ENCODE results near the gene MAP1B.
"Not testable (repeated sequence)": the region's sequence is repeated elsewhere in the genome, so short reads cannot be mapped to it uniquely, and the experiment has no call there.

MAP1B gene

DNA sequence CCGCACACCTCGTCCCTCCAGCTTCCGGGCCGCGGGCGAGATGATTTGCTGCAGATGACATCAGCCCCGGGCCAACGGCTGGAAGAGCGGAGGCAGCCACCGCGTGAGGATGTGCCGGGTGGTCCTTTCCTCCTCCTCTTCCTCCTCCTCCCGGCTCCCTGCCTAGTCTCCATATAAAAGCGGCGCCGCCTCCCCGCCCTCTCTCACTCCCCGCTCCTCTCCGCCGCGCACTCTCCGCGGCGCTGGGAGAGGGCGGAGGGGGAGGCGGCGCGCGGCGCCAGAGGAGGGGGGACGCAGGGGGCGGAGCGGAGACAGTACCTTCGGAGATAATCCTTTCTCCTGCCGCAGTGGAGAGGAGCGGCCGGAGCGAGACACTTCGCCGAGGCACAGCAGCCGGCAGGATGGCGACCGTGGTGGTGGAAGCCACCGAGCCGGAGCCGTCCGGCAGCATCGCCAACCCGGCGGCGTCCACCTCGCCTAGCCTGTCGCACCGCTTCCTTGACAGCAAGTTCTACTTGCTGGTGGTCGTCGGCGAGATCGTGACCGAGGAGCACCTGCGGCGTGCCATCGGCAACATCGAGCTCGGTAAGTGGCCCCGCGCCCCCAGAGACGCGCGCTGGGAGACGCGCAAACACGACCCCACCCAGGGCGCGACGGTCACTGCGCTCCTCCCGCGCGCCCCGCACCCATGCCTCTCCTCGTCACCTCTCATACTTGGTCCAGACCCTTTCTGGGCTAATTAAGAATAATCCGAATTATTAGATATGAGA, at the start of gene MAP1B:
TSS of gene MAP1B (plus strand) at position 345 of the 770 bp plus-strand sequence. CDS start at position 402, 57 bp downstream.
- DNase-seq: peak; percentile 94

- no peak for DNase-seq
Measured at GRCh38 chr5:72057816-72058215, 49.5 kb upstream of the MAP1B start.

DNA sequence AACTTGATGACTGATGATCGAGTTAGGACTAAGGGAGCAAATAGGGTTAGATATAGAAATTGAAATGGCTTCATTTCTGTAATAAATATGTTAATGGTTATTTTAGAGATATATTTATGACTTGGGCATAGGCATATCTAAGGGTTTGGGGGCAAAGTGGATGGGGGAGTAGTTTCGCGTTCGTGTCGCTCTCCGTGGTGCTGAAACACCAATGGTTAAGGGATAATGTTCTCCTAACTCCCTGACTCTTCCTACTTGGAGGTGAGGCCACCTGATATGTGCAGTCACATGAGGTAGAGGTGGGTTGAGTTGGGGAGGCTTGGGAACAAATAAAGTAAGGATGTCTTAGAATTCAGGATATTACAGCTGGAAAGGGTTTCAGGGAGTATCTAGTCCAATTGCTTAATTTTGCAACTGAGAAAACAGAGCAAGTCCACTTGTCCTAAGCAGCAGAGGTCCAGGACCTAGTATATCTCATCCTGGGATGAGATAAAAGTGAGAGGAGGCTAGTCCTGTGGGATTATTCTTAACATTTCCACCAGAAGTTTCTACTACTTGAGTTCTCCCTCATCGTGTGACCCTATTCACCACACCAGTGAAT, 44.0 kb upstream of the MAP1B start:
- peak; percentile 26 for DNase-seq

GRCh38 chr5:72064801-72065570, 42.3 kb upstream of the MAP1B start:
- no peak for DNase-seq

DNA sequence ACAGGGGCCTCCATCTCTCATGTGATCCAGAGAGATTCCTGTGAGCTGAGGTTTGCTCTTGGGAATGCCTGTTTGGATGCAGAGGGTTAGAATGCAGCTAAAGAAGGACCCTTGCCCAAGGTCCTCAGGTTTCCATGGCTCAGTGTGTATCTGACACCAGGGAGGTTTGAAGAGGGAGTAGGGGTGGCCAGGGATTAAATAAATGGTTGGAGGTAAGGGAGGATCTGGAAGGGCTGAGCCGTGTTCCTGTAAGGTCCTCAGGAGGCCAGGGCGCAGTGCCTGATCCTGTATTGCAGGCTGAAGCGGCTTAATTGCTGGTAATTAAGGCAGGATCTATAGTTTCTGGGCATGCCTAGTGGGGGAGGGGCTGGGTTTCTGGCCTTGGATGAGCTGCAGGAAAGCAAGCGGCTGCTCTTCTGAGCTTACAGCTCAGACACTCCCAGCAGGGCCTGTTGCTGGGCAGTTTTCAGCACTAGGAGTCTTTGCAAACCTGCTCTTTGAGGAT, 41.5 kb upstream of the MAP1B start:
- DNase-seq: no peak

- no peak for DNase-seq
Measured at GRCh38 chr5:72066705-72067107, 40.6 kb upstream of the MAP1B start.

- DNase-seq: peak; percentile 21
Measured at GRCh38 chr5:72067682-72068470, 39.4 kb upstream of the MAP1B start.

DNA sequence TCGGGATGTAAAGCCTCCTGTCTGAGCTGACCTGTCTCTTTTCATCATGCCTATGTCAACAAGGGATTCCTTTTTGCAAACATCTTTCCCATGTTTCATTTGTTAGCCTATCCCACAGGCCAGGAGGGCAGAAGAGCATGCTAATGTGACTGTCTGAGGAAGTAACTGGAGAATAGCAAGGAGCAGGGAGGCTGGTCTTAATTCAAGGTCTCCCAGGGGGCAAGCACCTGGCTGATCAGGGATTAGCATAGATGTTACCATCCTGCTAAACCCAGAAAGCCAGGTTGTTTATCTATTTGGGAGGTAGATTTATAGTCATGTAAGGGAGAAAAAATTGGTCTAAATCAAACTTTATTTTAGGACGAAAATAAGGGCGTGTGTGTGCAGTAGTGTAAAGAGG, 36.7 kb upstream of the MAP1B start:
- peak; percentile 14 for DNase-seq

- no peak for DNase-seq
Measured at GRCh38 chr5:72071906-72072305, 35.4 kb upstream of the MAP1B start.

DNA sequence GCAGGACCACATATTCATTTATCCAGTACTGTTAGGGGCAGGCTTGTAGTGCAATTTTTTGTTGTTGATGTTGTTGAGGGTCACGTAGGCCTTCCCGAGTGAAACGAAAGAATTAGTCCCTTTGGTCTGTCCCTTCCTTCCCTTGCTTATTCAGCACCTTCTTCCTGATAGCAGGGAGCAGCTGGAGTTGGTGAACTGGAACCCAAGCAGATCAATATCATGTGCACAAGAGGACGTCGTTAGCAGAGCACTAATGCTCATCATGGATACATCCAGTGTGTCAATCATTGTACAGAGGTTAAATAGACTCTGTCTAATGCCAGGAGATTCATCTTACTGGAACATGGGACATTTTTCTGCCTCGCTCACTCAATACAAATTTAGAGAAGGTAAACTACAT, 33.0 kb upstream of the MAP1B start:
- peak; percentile 35 for DNase-seq

DNA sequence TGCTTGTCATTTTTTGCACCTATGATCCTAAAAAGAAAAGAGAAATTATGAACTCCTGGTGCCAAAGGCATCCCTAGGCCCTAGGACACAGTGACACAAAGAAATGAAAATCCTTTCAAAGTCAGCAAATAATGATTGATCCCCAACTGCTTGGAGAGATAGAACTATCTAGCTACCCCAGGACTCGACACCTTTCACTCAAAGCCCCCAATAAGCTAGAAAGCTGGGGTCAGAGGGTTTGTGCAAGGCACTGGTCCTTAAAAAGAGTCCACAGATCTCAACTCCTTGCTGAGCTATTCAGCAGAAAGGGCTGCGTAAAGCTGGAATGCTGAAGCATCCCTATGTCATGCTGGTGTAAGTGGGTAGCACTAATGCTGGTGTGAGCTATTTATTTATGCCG, 31.8 kb upstream of the MAP1B start:
- DNase-seq: no peak

DNA sequence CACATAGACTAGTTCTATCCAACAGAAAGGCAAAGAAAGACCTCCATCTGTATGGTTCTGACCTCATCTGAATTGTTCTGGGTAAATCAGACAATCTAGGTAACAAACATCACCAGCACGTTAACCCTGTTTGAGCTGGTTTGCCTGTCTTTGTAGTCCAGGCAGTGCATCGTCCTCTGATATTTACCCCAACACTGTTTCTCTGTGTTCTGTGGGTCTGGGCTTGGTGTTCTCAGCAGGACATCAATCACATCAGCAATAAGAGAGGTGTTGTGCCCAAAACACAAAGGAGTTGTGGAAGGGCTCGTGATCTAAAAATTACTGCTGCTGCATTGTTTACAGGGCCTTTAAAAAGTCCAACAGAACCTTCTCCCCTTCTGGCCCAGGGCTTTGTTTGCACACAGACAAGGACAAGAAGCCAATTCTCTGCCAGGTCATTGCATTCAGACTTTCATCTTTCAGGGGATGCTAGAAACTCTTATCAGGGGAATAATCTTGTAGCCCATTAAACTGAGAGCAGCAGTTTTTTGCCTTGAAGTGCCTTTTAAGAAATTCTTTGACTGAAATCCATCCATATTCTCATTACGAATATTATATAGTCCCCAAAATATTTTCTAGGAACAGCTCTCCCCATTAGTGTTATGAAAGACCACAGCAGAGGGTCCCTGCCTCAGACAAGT, 30.5 kb upstream of the MAP1B start:
- no peak for DNase-seq

- DNase-seq: no peak
Measured at GRCh38 chr5:72077390-72077789, 29.9 kb upstream of the MAP1B start.

DNA sequence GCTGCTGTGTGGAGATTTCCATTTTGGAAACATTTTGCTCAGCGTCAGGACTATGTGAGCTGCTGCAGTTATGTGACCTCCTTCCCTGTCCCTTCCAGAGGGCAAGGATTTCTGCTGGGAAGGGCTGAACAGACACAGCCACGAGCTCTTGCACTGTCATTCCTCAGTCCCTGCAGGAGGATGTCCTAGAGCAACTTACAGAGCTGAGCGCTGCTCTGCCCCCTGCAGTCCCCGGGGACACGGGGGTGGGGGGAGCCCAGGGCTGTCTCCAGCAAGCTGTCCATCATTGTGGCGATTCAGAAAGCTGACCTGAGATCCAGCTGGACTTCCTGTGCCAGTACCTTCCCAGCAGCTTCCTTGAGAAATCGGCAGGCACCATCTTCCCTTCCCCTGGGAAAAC, 28.0 kb upstream of the MAP1B start:
- no peak for DNase-seq

- DNase-seq: peak; percentile 43
Measured at GRCh38 chr5:72082048-72082447, 25.2 kb upstream of the MAP1B start.

GRCh38 chr5:72084876-72085275, 22.4 kb upstream of the MAP1B start:
- DNase-seq: no peak

- DNase-seq: no peak
Measured at GRCh38 chr5:72085319-72085718, 22.0 kb upstream of the MAP1B start.

- DNase-seq: not testable (repeated sequence)
Measured at GRCh38 chr5:72089713-72090112, 17.6 kb upstream of the MAP1B start.

DNA sequence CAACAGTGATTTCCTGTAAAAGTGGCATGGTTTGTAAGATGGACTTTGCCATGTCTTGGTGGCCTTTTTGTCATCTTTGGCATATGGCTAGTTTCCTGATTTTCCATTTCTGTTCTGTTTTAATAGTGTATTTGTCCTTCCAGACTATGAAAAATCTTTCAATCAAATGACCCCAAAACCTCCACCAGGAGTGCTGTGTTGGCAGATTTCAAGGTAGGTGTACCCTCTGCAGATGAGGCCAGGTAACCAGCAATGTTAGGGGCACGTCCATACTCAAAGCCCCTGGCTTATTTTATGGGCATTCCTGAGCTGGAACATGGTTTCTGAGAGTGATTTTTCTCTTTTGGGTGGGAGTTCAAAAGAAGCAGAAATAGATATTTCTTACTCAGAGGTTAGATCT, 15.2 kb upstream of the MAP1B start:
- no peak for DNase-seq

- DNase-seq: peak; percentile 8
Measured at GRCh38 chr5:72093217-72093616, 14.1 kb upstream of the MAP1B start.

GRCh38 chr5:72093824-72094223, 13.5 kb upstream of the MAP1B start:
- DNase-seq: no peak

DNA sequence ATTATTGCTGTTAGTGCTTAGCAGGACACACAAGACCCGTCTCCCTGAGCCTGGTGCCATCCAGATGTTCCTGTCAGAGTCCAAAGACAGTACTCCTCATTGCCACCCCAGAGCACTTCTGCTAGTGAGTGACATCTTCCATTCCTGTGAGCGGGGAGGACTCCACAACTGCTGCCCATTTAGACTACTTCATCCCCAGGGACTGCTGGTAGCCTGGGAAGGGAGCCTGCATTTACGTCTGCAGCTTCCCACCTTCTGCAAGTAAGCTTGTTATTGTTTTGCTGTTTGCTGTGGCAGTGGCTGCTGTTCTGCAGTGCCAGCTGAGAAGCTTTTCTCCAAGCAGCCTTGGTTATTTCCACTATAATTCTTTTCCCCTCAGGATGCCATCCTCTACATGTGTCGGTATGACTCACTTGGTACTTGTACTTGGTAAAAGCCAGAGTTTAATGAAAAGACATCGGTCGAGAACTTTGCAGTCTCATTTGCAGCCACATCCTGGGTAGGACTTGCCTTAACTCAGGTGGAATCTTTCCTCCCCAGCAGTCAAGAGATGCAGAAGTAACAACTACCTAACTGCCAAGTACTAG, 10.6 kb upstream of the MAP1B start:
- no peak for DNase-seq
